AG04450 (cell line): ENCODE measurements around the gene POLR2L. TPM values are rescaled to one million over a fixed set of nuclear protein-coding genes. Genes with fewer than 3 reads are reported as not detected.
A peak's percentile ranks its signal among the peaks of the same experiment; 100 is the strongest.

Experiments
- CTCF ChIA-PET: fragments of 300-600, 350-600 bp; formaldehyde crosslinking; extraction: SDS; loops from one replicate; lab custom pipeline; 2022; ENCODE audit warnings: antibody characterized with exemption, inconsistent platforms; lab: Charles Lee
- POLR2A ChIA-PET: fragments of 350-600 bp; formaldehyde crosslinking; extraction: SDS; loops from one replicate; lab custom pipeline; 2021; ENCODE audit warnings: antibody characterized with exemption, inconsistent platforms; lab: Yijun Ruan, JAX
- DNase-seq: peaks from one replicate; pipeline ENCODE4 v3.0.0-alpha.2; 2011; ENCODE audit warnings: low read depth, low spot score
- H3K27ac ChIP-seq: one replicate; pipeline ENCODE4 v1.5.1; 2012; ENCODE audit warnings: low read depth, low read length, control low read depth
- H3K27me3 ChIP-seq: one replicate; pipeline ENCODE4 v1.6.0; 2012; ENCODE audit warnings: low read length; ENCODE audit not compliant: control insufficient read depth, insufficient read depth
- H3K4me3 ChIP-seq: 2 replicates; pipeline ENCODE4 v1.5.1; 2011; ENCODE audit warnings: mild to moderate bottlenecking, low read depth, low read length, control low read depth
- H3K9me3 ChIP-seq: 2 replicates; pipeline ENCODE4 v1.5.1; 2012; ENCODE audit warnings: low read length; ENCODE audit not compliant: control insufficient read depth, insufficient read depth
- polyA plus RNA-seq: library from polyadenylated mRNA; depleted of rRNA; stranded (reverse); fragments of >200 nt; gene quantifications from 2 replicates; pipeline ENCODE4 v1.2.3, GENCODE V29; 2011
- TF ChIP-seq, protein P1 (sequence below): IDR thresholded peaks from 2 replicates; pipeline ENCODE4 v1.5.1; 2011; ENCODE audit warnings: low read depth, low read length, control low read depth, inconsistent platforms

The POLR2L gene
- polyA plus RNA-seq, 1 experiment = 211 TPM

GRCh38 chr11:845872-846495 lies 3.7 kb upstream of the POLR2L start:
- H3K4me3 ChIP-seq = peak overlapping the region; percentile 27; the same call in 1 of the 2 replicates
- ChIA-PET CTCF (no interaction called here), POLR2A (interaction anchor here (0.8 to 1.6 kb wide), 4 partner anchors 14 to 27 kb away, joined by 4 to 6 read pairs (median 4); partner anchors contain the start of gene PNPLA2)
- DNase-seq = no peak
- peak overlapping the region; percentile 97 for H3K27ac ChIP-seq
- no peaks in the 10 kb centered on the region; the same call in 1 of the 2 replicates for H3K9me3 ChIP-seq
- H3K27me3 ChIP-seq = no peaks in the 10 kb centered on the region
- TF ChIP-seq, protein P1, sequence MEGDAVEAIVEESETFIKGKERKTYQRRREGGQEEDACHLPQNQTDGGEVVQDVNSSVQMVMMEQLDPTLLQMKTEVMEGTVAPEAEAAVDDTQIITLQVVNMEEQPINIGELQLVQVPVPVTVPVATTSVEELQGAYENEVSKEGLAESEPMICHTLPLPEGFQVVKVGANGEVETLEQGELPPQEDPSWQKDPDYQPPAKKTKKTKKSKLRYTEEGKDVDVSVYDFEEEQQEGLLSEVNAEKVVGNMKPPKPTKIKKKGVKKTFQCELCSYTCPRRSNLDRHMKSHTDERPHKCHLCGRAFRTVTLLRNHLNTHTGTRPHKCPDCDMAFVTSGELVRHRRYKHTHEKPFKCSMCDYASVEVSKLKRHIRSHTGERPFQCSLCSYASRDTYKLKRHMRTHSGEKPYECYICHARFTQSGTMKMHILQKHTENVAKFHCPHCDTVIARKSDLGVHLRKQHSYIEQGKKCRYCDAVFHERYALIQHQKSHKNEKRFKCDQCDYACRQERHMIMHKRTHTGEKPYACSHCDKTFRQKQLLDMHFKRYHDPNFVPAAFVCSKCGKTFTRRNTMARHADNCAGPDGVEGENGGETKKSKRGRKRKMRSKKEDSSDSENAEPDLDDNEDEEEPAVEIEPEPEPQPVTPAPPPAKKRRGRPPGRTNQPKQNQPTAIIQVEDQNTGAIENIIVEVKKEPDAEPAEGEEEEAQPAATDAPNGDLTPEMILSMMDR = no peak

GRCh38 chr11:844693-845644 lies 2.6 kb upstream of the POLR2L start:
- no peaks in the 10 kb centered on the region; the same call in 1 of the 2 replicates for H3K9me3 ChIP-seq
- H3K4me3 ChIP-seq = peak overlapping the region; percentile 71
- peak; percentile 71 for DNase-seq
- peak overlapping the region; percentile 97 for H3K27ac ChIP-seq
- TF ChIP-seq, protein P1 = no peak
- ChIA-PET CTCF (no interaction called here), POLR2A (interaction anchor here (1.2 to 3.1 kb wide), 6 partner anchors 12 to 36 kb away, joined by 3 to 66 read pairs (median 14); partner anchors contain the start of genes CD151, PNPLA2 and RPLP2)
- no peaks in the 10 kb centered on the region for H3K27me3 ChIP-seq

GRCh38 chr11:843818-844692 lies 1.7 kb upstream of the POLR2L start:
- CTCF ChIA-PET = no interaction called here
- peak overlapping the region; percentile 97 for H3K27ac ChIP-seq
- no peaks in the 10 kb centered on the region; the same call in 1 of the 2 replicates for H3K9me3 ChIP-seq
- H3K27me3 ChIP-seq = no peaks in the 10 kb centered on the region
- TF ChIP-seq, protein P1 = no peak
- peak; percentile 79 for DNase-seq
- H3K4me3 ChIP-seq = peak overlapping the region; percentile 71
- POLR2A ChIA-PET = interaction anchor here (1.3 to 3.1 kb wide), 6 partner anchors 11 to 35 kb away, joined by 3 to 66 read pairs (median 14); partner anchors contain the start of genes CD151, PNPLA2 and RPLP2

- DNase-seq = no peak
- Histone ChIP-seq H3K9me3 (no peaks in the 10 kb centered on the region; the same call in 1 of the 2 replicates), H3K27me3 (no peaks in the 10 kb centered on the region), H3K27ac (peak overlapping the region; percentile 97), H3K4me3 (peak overlapping the region; percentile 71)
- TF ChIP-seq, protein P1 = peak; percentile 4; the same call in 1 of the 2 replicates
- CTCF ChIA-PET = no interaction called here
- POLR2A ChIA-PET = interaction anchor here (0.8 to 3.1 kb wide), 9 partner anchors 10 to 798 kb away, joined by 3 to 66 read pairs (median 6); partner anchors contain the start of genes CD151, PNPLA2 and RPLP2
These were observed 881 bp upstream of the POLR2L start for GRCh38 chr11:843086-843734.
